GM06990 (cell line): ENCODE results near the gene ENAH.

Source experiments
- DNase-seq: peaks from one replicate; pipeline ENCODE4 v3.0.0-alpha.2; 2011; ENCODE audit not compliant: insufficient read length; ENCODE audit errors: extremely low read depth
- H3K27me3 ChIP-seq: replicated peaks from 2 replicates; pipeline ENCODE4 v1.6.0; 2011; ENCODE audit warnings: low read length; ENCODE audit not compliant: control insufficient read depth, insufficient read depth
- H3K36me3 ChIP-seq: 2 replicates; pipeline ENCODE4 v1.5.1; 2011; ENCODE audit warnings: low read length; ENCODE audit not compliant: control insufficient read depth, insufficient read depth
- H3K4me3 ChIP-seq: replicated peaks from 2 replicates; pipeline ENCODE4 v1.5.1; 2011; ENCODE audit warnings: low read depth, mild to moderate bottlenecking, control low read depth, low read length
- CTCF ChIP-seq: IDR thresholded peaks from 2 replicates; pipeline ENCODE4 v1.5.1; 2011; ENCODE audit warnings: low read length, control low read depth, mild to moderate bottlenecking, inconsistent platforms; ENCODE audit not compliant: insufficient read depth, poor library complexity, severe bottlenecking

ENAH gene

DNA sequence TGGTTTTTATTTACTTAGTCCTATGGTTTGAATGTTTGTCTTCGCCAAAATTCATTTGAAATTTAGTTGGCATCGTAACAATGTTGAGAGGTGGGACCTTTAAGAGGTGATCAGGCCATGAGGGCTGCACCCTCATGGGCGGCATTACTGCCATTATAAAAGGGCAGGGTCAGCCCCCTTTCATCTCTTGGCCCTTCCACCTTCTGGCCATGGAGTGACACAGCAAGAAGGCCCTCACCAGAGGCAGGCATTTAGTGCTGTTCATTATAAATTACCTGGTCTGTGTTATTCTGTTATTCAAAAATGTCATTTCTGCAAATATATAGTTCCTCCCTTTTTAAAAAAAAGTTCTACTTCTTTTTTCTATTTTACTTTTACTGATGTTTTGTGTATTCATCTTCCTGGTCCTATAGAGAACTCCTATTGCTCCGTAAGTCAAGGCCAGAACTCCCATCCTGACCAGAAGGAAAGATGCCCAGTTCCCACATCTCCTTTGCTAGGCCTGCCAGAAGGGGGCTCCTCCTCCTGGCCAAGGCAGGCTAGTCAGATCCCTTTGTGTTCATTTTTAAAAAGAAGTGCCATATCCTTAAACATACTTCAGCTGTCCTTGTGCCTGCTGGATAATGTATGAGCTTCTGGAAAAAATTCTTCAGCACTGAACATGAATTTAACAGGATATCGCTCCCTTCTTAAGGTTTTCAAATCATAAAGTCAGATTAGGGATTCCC is 215.0 kb downstream of the ENAH start:
- Histone ChIP-seq H3K36me3 (no peaks in the 10 kb centered on the region), H3K27me3 (no peaks in the 10 kb centered on the region)
- DNase-seq: no peak

More for the DNA sequence above, 215.0 kb downstream of the ENAH start:
- H3K4me3 ChIP-seq: no peak overlapping the region
- peak; percentile 43 for TF ChIP-seq CTCF
